OCI-LY1 (cell line): ENCODE data around the gene STRIP1.

Experiments used
- H2AFZ ChIP-seq: fragments of 200-600 bp; sonication (generic), shearing (Covaris generic); 2 replicates; pipeline ENCODE4 v1.6.0; 2014; ENCODE audit warnings: antibody characterized with exemption, mild to moderate bottlenecking, low read length
- H3F3A ChIP-seq: fragments of 200-600 bp; sonication (generic), shearing (Covaris generic); 2 replicates; pipeline ENCODE4 v1.6.0; 2014; ENCODE audit warnings: mild to moderate bottlenecking, antibody characterized with exemption, low read length, moderate library complexity; ENCODE audit not compliant: insufficient read depth
- H3K27ac ChIP-seq: fragments of 200-600 bp; sonication (generic); 2 replicates; pipeline ENCODE4 v1.5.1; 2014; ENCODE audit warnings: low read length, mixed run types, mild to moderate bottlenecking, low read depth; ENCODE audit not compliant: poor library complexity, severe bottlenecking
- H3K27me3 ChIP-seq: fragments of 200-600 bp; sonication (generic); 2 replicates; pipeline ENCODE4 v1.6.0; 2014; ENCODE audit warnings: antibody characterized with exemption, mild to moderate bottlenecking, low read length, moderate library complexity; ENCODE audit not compliant: insufficient read depth
- H3K36me3 ChIP-seq: fragments of 200-600 bp; sonication (generic); 2 replicates; pipeline ENCODE4 v1.6.1; 2014; ENCODE audit warnings: mild to moderate bottlenecking, antibody characterized with exemption, low read length, moderate library complexity, mixed read lengths; ENCODE audit not compliant: insufficient read depth
- H3K4me1 ChIP-seq: fragments of 200-600 bp; sonication (generic); 2 replicates; pipeline ENCODE4 v1.5.1; 2014; ENCODE audit warnings: mild to moderate bottlenecking, low read length, moderate library complexity; ENCODE audit not compliant: insufficient read depth, severe bottlenecking
- H3K4me2 ChIP-seq: fragments of 200-600 bp; sonication (generic), shearing (Covaris generic); 2 replicates; pipeline ENCODE4 v1.6.1; 2014; ENCODE audit warnings: low read length
- H3K4me3 ChIP-seq: fragments of 200-600 bp; sonication (generic); 2 replicates; pipeline ENCODE4 v1.5.1; 2014; ENCODE audit warnings: low read length, low read depth, mild to moderate bottlenecking, mixed read lengths; ENCODE audit not compliant: poor library complexity, severe bottlenecking
- H3K79me2 ChIP-seq: fragments of 200-600 bp; shearing (Covaris generic); 2 replicates; pipeline ENCODE4 v1.6.1; 2016; ENCODE audit warnings: mixed run types, low read length, mixed read lengths; ENCODE audit not compliant: insufficient read depth
- H3K9ac ChIP-seq: fragments of 200-600 bp; sonication (generic), shearing (Covaris generic); 2 replicates; pipeline ENCODE4 v1.6.1; 2014; ENCODE audit warnings: mild to moderate bottlenecking, low read length, mixed read lengths
- H3K9me2 ChIP-seq: fragments of 200-600 bp; sonication (generic), shearing (Covaris generic); 2 replicates; pipeline ENCODE4 v1.6.1; 2014; ENCODE audit warnings: low read depth, mild to moderate bottlenecking, low read length, mixed read lengths
- H3K9me3 ChIP-seq: fragments of 200-600 bp; shearing (Covaris generic); 2 replicates; pipeline ENCODE4 v1.6.1; 2014; ENCODE audit warnings: low read length, mixed read lengths
- H4K20me1 ChIP-seq: fragments of 200-600 bp; sonication (generic), shearing (Covaris generic); 2 replicates; pipeline ENCODE4 v1.6.0; 2016; ENCODE audit warnings: mild to moderate bottlenecking, low read length; ENCODE audit not compliant: insufficient read depth
- EZH2 ChIP-seq: fragments of 200-600 bp; sonication (generic), shearing (Covaris generic); IDR thresholded peaks from 2 replicates; pipeline ENCODE4 v1.8.0; 2017; ENCODE audit warnings: borderline replicate concordance, mixed run types, mild to moderate bottlenecking, antibody characterized with exemption, low read length, moderate library complexity, mixed read lengths
- TF ChIP-seq, protein P1 (sequence below): fragments of 200-600 bp; sonication (generic), shearing (Covaris generic); IDR thresholded peaks from 2 replicates; pipeline ENCODE4 v1.5.1; 2017; ENCODE audit warnings: mild to moderate bottlenecking, antibody characterized with exemption, low read length, moderate library complexity, mixed read lengths

STRIP1 gene

DNA sequence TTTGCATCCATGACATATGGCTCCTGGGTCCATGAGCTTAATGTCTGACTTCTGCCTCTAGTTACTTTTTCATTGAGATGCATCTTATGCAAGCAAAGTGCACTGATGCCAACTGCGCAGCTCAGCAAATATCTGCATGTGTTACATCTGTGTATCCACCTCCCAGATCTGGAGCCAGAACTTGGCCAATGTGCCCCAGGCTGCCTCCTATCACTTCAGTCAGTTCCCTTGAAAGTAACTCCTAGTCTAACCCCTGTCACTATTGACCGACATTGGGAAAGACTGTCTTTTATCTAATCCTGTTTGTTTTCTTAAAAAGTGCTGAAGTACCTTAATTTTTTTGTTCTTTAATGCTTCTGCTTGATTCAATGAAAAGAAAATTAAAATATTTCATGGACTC, 58.6 kb downstream of the STRIP1 start:
- H3K4me3 ChIP-seq, result no peak overlapping the region
- no peak overlapping the region for H3K9ac ChIP-seq
- no peaks in the 10 kb centered on the region for H3K79me2 ChIP-seq
- H2AFZ ChIP-seq, result no peak overlapping the region
- TF ChIP-seq, protein P1, sequence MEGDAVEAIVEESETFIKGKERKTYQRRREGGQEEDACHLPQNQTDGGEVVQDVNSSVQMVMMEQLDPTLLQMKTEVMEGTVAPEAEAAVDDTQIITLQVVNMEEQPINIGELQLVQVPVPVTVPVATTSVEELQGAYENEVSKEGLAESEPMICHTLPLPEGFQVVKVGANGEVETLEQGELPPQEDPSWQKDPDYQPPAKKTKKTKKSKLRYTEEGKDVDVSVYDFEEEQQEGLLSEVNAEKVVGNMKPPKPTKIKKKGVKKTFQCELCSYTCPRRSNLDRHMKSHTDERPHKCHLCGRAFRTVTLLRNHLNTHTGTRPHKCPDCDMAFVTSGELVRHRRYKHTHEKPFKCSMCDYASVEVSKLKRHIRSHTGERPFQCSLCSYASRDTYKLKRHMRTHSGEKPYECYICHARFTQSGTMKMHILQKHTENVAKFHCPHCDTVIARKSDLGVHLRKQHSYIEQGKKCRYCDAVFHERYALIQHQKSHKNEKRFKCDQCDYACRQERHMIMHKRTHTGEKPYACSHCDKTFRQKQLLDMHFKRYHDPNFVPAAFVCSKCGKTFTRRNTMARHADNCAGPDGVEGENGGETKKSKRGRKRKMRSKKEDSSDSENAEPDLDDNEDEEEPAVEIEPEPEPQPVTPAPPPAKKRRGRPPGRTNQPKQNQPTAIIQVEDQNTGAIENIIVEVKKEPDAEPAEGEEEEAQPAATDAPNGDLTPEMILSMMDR, result no peak
- no peak for TF ChIP-seq EZH2
- no peaks in the 10 kb centered on the region for H4K20me1 ChIP-seq
- H3K4me2 ChIP-seq, result no peak overlapping the region
- no peaks in the 10 kb centered on the region for H3K4me1 ChIP-seq
- H3K27me3 ChIP-seq, result no peaks in the 10 kb centered on the region
- no peaks in the 10 kb centered on the region for H3F3A ChIP-seq
- H3K36me3 ChIP-seq, result no peaks in the 10 kb centered on the region
- H3K9me2 ChIP-seq, result no peaks in the 10 kb centered on the region
- H3K27ac ChIP-seq, result no peak overlapping the region
- no peaks in the 10 kb centered on the region for H3K9me3 ChIP-seq

DNA sequence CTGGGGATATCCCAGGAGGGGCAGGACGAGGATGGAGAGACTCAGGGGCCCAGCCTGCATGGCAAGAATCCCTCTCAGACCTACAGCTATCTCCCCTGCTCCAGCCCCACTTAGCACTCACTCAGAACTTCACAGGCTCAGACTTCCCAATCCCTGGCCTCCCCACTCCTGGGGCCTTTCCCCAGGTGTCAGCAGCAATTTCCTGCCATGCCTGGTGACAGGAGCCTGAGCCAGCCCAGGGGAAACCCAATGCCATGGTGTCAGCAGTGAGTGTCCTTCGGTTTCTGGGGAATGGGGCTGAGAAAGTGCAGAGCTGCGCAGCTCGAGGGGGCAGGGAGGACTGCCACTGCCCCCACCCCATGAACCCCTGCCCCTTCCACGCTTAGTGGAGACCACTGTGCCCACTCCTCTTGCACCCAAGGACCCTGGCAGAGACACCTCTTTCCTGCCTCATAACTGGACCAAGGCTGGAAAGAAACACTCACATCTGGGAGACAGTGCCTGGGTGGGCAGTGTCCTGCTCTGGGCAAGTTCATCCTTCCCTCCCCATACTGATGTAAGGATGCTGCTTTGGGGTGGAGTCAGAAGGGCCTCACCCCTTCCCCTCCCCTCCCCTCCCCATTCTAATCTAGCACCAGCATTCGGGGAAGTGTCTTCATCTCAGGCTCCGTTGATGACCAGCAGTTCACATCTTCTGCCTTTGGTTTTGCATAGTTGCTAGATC, 60.7 kb downstream of the STRIP1 start:
- Histone ChIP-seq H3K4me3 (no peak overlapping the region), H3K4me1 (no peaks in the 10 kb centered on the region), H3K4me2 (no peak overlapping the region), H2AFZ (no peak overlapping the region), H3K9me3 (no peaks in the 10 kb centered on the region), H3K27me3 (no peaks in the 10 kb centered on the region), H3K9me2 (no peaks in the 10 kb centered on the region), H3K27ac (no peak overlapping the region), H4K20me1 (no peaks in the 10 kb centered on the region), H3K9ac (no peak overlapping the region), H3K79me2 (no peaks in the 10 kb centered on the region), H3K36me3 (no peaks in the 10 kb centered on the region), H3F3A (no peaks in the 10 kb centered on the region)
- no peak for TF ChIP-seq EZH2
- TF ChIP-seq, protein P1, result no peak

DNA sequence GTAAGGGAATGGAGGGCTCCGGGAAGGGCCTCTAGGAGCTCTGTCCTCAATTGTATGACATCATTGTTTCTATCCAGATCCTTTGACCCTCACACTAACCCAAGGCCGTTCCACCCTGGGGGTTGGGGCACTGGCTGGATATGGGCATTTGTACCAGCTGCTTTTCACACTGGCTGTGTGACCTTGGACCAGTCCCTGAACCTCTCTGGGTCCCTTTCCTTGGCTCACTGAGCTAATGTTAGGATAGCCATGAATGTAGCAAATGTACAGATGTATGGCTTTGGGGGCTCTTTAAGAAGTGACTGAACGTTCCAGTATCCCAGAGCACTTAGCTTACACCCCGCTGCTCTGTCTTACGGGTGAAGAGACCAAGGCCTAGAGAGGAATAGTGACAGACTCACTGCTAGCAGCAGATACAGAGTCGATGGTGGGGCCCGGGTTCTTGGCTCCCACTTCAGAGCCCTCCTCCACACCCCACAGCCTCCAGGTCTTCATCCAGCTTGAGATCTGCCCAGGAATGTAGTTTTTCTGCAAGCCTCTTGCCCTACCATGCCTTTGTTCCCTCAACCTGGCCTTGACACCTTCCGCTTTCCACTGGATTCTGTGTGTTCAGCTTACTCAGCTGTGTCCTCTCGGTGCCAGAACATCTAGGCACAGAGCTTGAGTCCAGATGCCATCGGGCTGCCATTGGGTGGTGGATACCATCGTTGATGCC, 63.2 kb downstream of the STRIP1 start:
- TF ChIP-seq, protein P1, result no peak
- TF ChIP-seq EZH2, result no peak
- Histone ChIP-seq H3K9ac (no peak overlapping the region), H3K4me1 (no peaks in the 10 kb centered on the region), H3K4me3 (no peak overlapping the region), H3K36me3 (no peaks in the 10 kb centered on the region), H3K4me2 (no peak overlapping the region), H3K9me2 (no peaks in the 10 kb centered on the region), H2AFZ (no peak overlapping the region), H3K9me3 (no peaks in the 10 kb centered on the region), H3F3A (no peaks in the 10 kb centered on the region), H3K79me2 (no peaks in the 10 kb centered on the region), H3K27ac (no peak overlapping the region), H4K20me1 (no peaks in the 10 kb centered on the region), H3K27me3 (no peaks in the 10 kb centered on the region)
